ENCODE results near the gene HMOX2.

HMOX2 gene

GRCh38 chr16:4454623-4455022, 21.6 kb upstream of the HMOX2 start:
- no peak overlapping the region for H3K27ac Mint-ChIP-seq
- no peaks in the 10 kb centered on the region for H3K27me3 Mint-ChIP-seq
- H3K36me3 Mint-ChIP-seq, result peaks cover 61% of the 10 kb centered on the region
- H3K9me3 Mint-ChIP-seq, result no peaks in the 10 kb centered on the region
- ATAC-seq, result no peak
- H3K4me3 Mint-ChIP-seq, result no peak overlapping the region
- peaks cover 6% of the 10 kb centered on the region for H3K4me1 Mint-ChIP-seq

- Mint-ChIP-seq H3K4me1 (peaks cover 7% of the 10 kb centered on the region), H3K27ac (no peak overlapping the region), H3K4me3 (no peak overlapping the region), H3K9me3 (no peaks in the 10 kb centered on the region), H3K36me3 (peaks cover 60% of the 10 kb centered on the region), H3K27me3 (no peaks in the 10 kb centered on the region)
- ATAC-seq, result no peak
Measured at GRCh38 chr16:4455081-4455480, 21.1 kb upstream of the HMOX2 start.

- Mint-ChIP-seq H3K4me1 (peaks cover 7% of the 10 kb centered on the region), H3K9me3 (no peaks in the 10 kb centered on the region), H3K36me3 (peaks cover 55% of the 10 kb centered on the region), H3K27ac (no peak overlapping the region), H3K4me3 (no peak overlapping the region), H3K27me3 (no peaks in the 10 kb centered on the region)
- ATAC-seq, result no peak
Measured at GRCh38 chr16:4455951-4456350, 20.2 kb upstream of the HMOX2 start.

- peaks cover 7% of the 10 kb centered on the region for H3K4me1 Mint-ChIP-seq
- H3K27ac Mint-ChIP-seq, result peak overlapping the region; percentile 53
- ATAC-seq, result no peak
- no peaks in the 10 kb centered on the region for H3K27me3 Mint-ChIP-seq
- H3K4me3 Mint-ChIP-seq, result no peak overlapping the region
- H3K9me3 Mint-ChIP-seq, result no peaks in the 10 kb centered on the region
- peaks cover 44% of the 10 kb centered on the region for H3K36me3 Mint-ChIP-seq
Measured at GRCh38 chr16:4460936-4461249, 15.3 kb upstream of the HMOX2 start.

- Mint-ChIP-seq H3K4me1 (peaks cover 7% of the 10 kb centered on the region), H3K9me3 (no peaks in the 10 kb centered on the region), H3K36me3 (peaks cover 45% of the 10 kb centered on the region), H3K27me3 (no peaks in the 10 kb centered on the region), H3K4me3 (no peak overlapping the region), H3K27ac (peak overlapping the region; percentile 53)
- ATAC-seq, result no peak
Measured at GRCh38 chr16:4461250-4462085, 14.7 kb upstream of the HMOX2 start.

GRCh38 chr16:4463522-4464163, 12.6 kb upstream of the HMOX2 start:
- ATAC-seq, result no peak
- no peaks in the 10 kb centered on the region for H3K27me3 Mint-ChIP-seq
- no peak overlapping the region for H3K27ac Mint-ChIP-seq
- peaks cover 46% of the 10 kb centered on the region for H3K36me3 Mint-ChIP-seq
- no peaks in the 10 kb centered on the region for H3K9me3 Mint-ChIP-seq
- no peak overlapping the region for H3K4me3 Mint-ChIP-seq
- H3K4me1 Mint-ChIP-seq, result peaks cover 7% of the 10 kb centered on the region

GRCh38 chr16:4465977-4466779, 10.0 kb upstream of the HMOX2 start:
- no peaks in the 10 kb centered on the region for H3K27me3 Mint-ChIP-seq
- H3K27ac Mint-ChIP-seq, result peak overlapping the region; percentile 22
- no peak overlapping the region for H3K4me3 Mint-ChIP-seq
- ATAC-seq, result no peak
- H3K4me1 Mint-ChIP-seq, result no peaks in the 10 kb centered on the region
- peaks cover 35% of the 10 kb centered on the region for H3K36me3 Mint-ChIP-seq
- H3K9me3 Mint-ChIP-seq, result no peaks in the 10 kb centered on the region

GRCh38 chr16:4467916-4468315, 8.3 kb upstream of the HMOX2 start:
- Mint-ChIP-seq H3K4me1 (peaks cover 4% of the 10 kb centered on the region), H3K36me3 (peaks cover 35% of the 10 kb centered on the region), H3K9me3 (no peaks in the 10 kb centered on the region), H3K4me3 (no peak overlapping the region), H3K27ac (no peak overlapping the region), H3K27me3 (no peaks in the 10 kb centered on the region)
- no peak for ATAC-seq

GRCh38 chr16:4468972-4469371, 7.2 kb upstream of the HMOX2 start:
- peaks cover 27% of the 10 kb centered on the region for H3K36me3 Mint-ChIP-seq
- ATAC-seq, result no peak
- H3K27me3 Mint-ChIP-seq, result no peaks in the 10 kb centered on the region
- no peak overlapping the region for H3K27ac Mint-ChIP-seq
- peaks cover 6% of the 10 kb centered on the region for H3K4me1 Mint-ChIP-seq
- H3K9me3 Mint-ChIP-seq, result no peaks in the 10 kb centered on the region
- H3K4me3 Mint-ChIP-seq, result no peak overlapping the region

- Mint-ChIP-seq H3K9me3 (no peaks in the 10 kb centered on the region), H3K27me3 (no peaks in the 10 kb centered on the region), H3K27ac (no peak overlapping the region), H3K36me3 (peaks cover 7% of the 10 kb centered on the region), H3K4me1 (peaks cover 19% of the 10 kb centered on the region), H3K4me3 (no peak overlapping the region)
- ATAC-seq, result no peak
Measured at GRCh38 chr16:4471869-4472268, 4.3 kb upstream of the HMOX2 start.

- Mint-ChIP-seq H3K27ac (peak overlapping the region; percentile 70), H3K4me1 (peaks cover 26% of the 10 kb centered on the region), H3K36me3 (peaks cover 5% of the 10 kb centered on the region), H3K9me3 (no peaks in the 10 kb centered on the region), H3K27me3 (no peaks in the 10 kb centered on the region), H3K4me3 (no peak overlapping the region)
- ATAC-seq, result no peak
Measured at GRCh38 chr16:4472880-4473279, 3.3 kb upstream of the HMOX2 start.

GRCh38 chr16:4474192-4474961, 1.8 kb upstream of the HMOX2 start, which contains the start of gene NMRAL1:
Gene NMRAL1 (minus strand): TSS chr16:4474625. CDS start chr16:4474132, 493 bp downstream.
- Mint-ChIP-seq H3K4me3 (peak within 1 kb of the TSS; percentile 85), H3K9me3 (no peaks in the 10 kb centered on the region), H3K4me1 (peaks cover 35% of the 10 kb centered on the region), H3K27me3 (no peaks in the 10 kb centered on the region), H3K36me3 (peaks cover under 1% of the 10 kb centered on the region), H3K27ac (peak within 1 kb of the TSS; percentile 70)
- peak; percentile 62 for ATAC-seq

- no peaks in the 10 kb centered on the region for H3K9me3 Mint-ChIP-seq
- H3K36me3 Mint-ChIP-seq, result peaks cover 6% of the 10 kb centered on the region
- no peak overlapping the region for H3K4me3 Mint-ChIP-seq
- H3K4me1 Mint-ChIP-seq, result peaks cover 45% of the 10 kb centered on the region
- no peaks in the 10 kb centered on the region for H3K27me3 Mint-ChIP-seq
- H3K27ac Mint-ChIP-seq, result peak overlapping the region; percentile 75
- ATAC-seq, result no peak
Measured at GRCh38 chr16:4477966-4478365, 1.8 kb downstream of the HMOX2 start.

GRCh38 chr16:4481526-4481925, 5.3 kb downstream of the HMOX2 start:
- peaks cover 37% of the 10 kb centered on the region for H3K4me1 Mint-ChIP-seq
- H3K27me3 Mint-ChIP-seq, result no peaks in the 10 kb centered on the region
- ATAC-seq, result no peak
- H3K27ac Mint-ChIP-seq, result peak overlapping the region; percentile 28
- no peaks in the 10 kb centered on the region for H3K9me3 Mint-ChIP-seq
- H3K4me3 Mint-ChIP-seq, result no peak overlapping the region
- H3K36me3 Mint-ChIP-seq, result peaks cover 13% of the 10 kb centered on the region

GRCh38 chr16:4481963-4482362, 5.8 kb downstream of the HMOX2 start:
- H3K27me3 Mint-ChIP-seq, result no peaks in the 10 kb centered on the region
- H3K4me1 Mint-ChIP-seq, result peaks cover 37% of the 10 kb centered on the region
- peaks cover 13% of the 10 kb centered on the region for H3K36me3 Mint-ChIP-seq
- no peak for ATAC-seq
- H3K9me3 Mint-ChIP-seq, result no peaks in the 10 kb centered on the region
- no peak overlapping the region for H3K4me3 Mint-ChIP-seq
- H3K27ac Mint-ChIP-seq, result peak overlapping the region; percentile 28

All from stimulated activated memory B cell treated with anti-CD40 and anti-IgM and Interleukin-4, amounts not matched to agents 10 μg/mL and 1 μg/mL and 100 μg/mL, for 72 hours (primary cell).